ENCODE measurements around the gene PRDM1. TPM values are rescaled to one million over a fixed set of nuclear protein-coding genes. Genes with fewer than 3 reads are reported as not detected.
A peak's percentile ranks its signal among the peaks of the same experiment; 100 is the strongest.

Gene PRDM1
- total and polyA plus RNA-seq, 11 donors, result 0.36 to 10.8 (median 1.7) TPM

DNA sequence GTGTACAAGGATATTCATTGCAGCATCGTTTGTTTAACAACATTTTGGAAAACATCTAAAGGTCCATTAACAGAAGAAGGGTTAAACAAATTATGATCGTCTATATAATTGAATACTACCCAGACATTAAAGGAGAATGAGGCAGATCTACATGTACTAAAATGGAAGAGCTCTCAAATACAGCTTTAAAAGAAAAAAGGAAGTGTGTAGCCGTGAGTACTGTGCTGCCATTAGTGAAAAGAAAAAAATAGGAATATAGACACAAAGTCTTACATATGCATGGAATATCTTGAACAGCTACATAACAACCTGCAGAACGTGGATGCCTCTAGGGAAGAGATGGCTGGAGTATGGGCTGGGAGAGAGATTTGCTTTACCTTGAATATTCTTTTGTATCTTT is 37.9 kb downstream of the PRDM1 start:
- 74 to 79% (median 78%) methylated on average over 4 of the region's 4 CpGs for WGBS, 4 donors
- TF ChIP-seq POLR2A (IDR thresholded peaks at IDR 0.05), result no peak
- TF ChIP-seq, protein P1, sequence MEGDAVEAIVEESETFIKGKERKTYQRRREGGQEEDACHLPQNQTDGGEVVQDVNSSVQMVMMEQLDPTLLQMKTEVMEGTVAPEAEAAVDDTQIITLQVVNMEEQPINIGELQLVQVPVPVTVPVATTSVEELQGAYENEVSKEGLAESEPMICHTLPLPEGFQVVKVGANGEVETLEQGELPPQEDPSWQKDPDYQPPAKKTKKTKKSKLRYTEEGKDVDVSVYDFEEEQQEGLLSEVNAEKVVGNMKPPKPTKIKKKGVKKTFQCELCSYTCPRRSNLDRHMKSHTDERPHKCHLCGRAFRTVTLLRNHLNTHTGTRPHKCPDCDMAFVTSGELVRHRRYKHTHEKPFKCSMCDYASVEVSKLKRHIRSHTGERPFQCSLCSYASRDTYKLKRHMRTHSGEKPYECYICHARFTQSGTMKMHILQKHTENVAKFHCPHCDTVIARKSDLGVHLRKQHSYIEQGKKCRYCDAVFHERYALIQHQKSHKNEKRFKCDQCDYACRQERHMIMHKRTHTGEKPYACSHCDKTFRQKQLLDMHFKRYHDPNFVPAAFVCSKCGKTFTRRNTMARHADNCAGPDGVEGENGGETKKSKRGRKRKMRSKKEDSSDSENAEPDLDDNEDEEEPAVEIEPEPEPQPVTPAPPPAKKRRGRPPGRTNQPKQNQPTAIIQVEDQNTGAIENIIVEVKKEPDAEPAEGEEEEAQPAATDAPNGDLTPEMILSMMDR (IDR thresholded peaks at IDR 0.05), result no peak

DNA sequence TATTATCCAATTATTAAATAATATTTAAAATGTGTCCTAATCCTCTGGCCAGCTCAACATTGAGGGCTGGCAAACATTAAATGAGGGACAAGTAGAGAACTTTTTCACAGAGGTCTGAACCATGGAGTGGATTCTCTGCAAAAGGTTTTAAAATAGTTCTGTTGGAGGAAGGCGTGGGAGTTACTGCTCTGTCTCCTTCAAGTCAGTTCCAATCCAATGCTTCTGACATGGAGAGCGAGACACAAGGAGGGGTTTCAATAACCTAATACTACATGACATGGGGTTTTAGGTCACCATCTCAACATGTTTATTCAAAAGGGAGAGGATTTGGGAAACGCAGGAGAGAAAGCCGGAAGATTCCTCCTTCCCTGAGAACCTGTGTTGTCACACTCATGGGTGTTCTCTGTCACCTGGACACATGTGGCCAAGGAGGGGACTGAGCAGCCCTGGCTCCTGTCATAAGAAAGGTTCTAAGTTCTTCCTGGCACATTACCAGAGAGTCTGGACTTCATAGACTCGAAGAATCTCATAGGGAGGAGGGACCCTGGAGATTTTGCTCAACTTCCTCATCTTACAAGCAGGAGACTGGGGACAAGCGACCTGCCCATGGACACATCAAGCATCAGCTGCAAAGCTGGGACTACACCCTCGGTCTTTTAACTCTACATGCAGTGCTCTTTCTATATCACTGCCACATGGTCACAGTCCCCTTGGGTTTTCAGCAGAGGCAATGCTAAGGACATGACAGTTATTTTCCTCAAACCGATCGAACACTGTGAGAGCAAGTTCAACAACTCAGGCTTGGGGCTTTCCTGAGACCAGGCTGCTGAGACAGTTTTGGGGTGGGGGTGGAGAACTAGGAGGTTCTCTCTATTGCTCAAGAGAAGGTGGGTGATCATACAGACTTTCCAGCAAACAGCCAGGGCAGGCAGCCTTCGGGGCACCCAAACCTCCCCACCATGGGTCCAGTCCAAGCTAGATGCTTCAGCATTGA is 38.6 kb downstream of the PRDM1 start:
- no peak overlapping the region for H3K27ac ChIP-seq
- H3K27me3 ChIP-seq, result no peaks in the 10 kb centered on the region
- TF ChIP-seq POLR2A (IDR thresholded peaks at IDR 0.05), result no peak
- TF ChIP-seq, protein P1 (IDR thresholded peaks at IDR 0.05), result no peak
- H3K9me3 ChIP-seq, result no peaks in the 10 kb centered on the region
- no peak overlapping the region for H3K4me3 ChIP-seq
- H3K36me3 ChIP-seq, result no peaks in the 10 kb centered on the region
- no peak for DNase-seq
- intact Hi-C loops (cut with DNase I), result no loop called here
- 76 to 83% (median 81%) methylated on average over 9 to 10 of the region's 10 CpGs for WGBS, 4 donors
- ATAC-seq, result no peak
- H3K4me1 ChIP-seq, result peaks cover 0 to 24% (median 0%) of the 10 kb centered on the region in 12 donors

More for the DNA sequence above, 37.9 kb downstream of the PRDM1 start:
- no peak overlapping the region for H3K4me3 ChIP-seq
- peaks cover 0 to 27% (median 0%) of the 10 kb centered on the region in 12 donors for H3K4me1 ChIP-seq
- DNase-seq (no peak), ATAC-seq (no peak)
- intact Hi-C loops (cut with DNase I), result no loop called here
- H3K9me3 ChIP-seq, result no peaks in the 10 kb centered on the region
- H3K36me3 ChIP-seq, result no peaks in the 10 kb centered on the region
- no peaks in the 10 kb centered on the region for H3K27me3 ChIP-seq
- H3K27ac ChIP-seq, result no peak overlapping the region

DNA sequence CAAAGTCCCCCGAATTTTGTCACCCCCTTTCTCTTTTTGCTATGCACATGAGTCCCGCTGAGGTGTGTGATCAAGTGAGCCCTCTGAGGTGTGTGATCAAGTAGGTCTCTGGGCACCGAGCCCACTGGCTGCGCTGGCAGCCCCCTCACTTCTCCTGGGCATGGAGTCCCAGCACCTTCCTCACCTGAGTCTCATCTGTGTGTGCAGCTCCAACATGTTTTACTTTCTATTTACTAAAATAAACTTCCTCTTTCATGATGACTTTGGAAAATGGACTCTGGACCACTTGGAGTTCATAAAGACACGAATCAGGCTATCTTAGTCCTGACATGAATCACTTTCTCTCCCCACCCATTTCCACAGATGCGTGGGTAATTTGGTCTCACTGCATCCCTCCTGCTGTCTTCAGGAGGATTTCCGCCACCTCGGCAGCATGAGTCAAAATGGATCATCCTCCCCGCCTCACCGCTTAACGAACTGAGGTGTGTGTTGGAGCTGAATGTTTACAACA is 39.8 kb downstream of the PRDM1 start:
- Histone ChIP-seq H3K4me3 (peak overlapping the region in 1 of 12 donors; percentile 12), H3K9me3 (no peaks in the 10 kb centered on the region), H3K27ac (no peak overlapping the region), H3K4me1 (peaks cover 0 to 22% (median 0%) of the 10 kb centered on the region in 12 donors), H3K27me3 (no peaks in the 10 kb centered on the region), H3K36me3 (no peaks in the 10 kb centered on the region)
- DNase-seq (no peak), ATAC-seq (no peak)
- whole genome bisulfite sequencing, 4 donors, result 86 to 90% (median 88%) methylated on average over 11 of the region's 11 CpGs
- intact Hi-C loops (cut with DNase I), result no loop called here
- TF ChIP-seq, protein P1 (IDR thresholded peaks at IDR 0.05), result no peak
- TF ChIP-seq POLR2A (IDR thresholded peaks at IDR 0.05), result no peak

DNA sequence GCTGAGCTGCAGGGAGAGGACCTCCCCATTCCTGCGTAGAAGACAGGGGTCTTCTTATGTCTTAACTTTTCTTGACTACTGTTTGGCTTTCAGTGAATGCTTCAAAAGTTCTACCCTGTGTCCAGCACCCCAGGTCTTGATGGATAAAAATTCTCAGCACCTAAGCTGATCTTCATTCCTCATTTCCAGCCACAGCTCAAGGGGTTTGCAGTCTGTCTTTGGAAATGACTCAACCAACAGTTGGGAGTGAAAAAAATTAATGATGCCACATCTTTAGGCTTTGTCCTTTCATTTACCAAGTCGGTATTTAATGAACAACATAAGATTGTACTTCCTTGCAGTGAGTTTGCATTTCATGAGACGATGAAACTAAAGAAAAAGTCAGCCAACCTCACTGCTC is 40.3 kb downstream of the PRDM1 start:
- Histone ChIP-seq H3K27ac (no peak overlapping the region), H3K9me3 (no peaks in the 10 kb centered on the region), H3K27me3 (no peaks in the 10 kb centered on the region), H3K4me1 (peaks cover 0 to 22% (median 0%) of the 10 kb centered on the region in 12 donors), H3K4me3 (peak overlapping the region in 1 of 12 donors; percentile 12), H3K36me3 (no peaks in the 10 kb centered on the region)
- TF ChIP-seq POLR2A (IDR thresholded peaks at IDR 0.05), result no peak
- TF ChIP-seq, protein P1 (IDR thresholded peaks at IDR 0.05), result no peak
- WGBS, 4 donors, result 83 to 93% (median 87%) methylated on average over 3 of the region's 3 CpGs
- ATAC-seq, result no peak
- no peak for DNase-seq
- intact Hi-C loops (cut with DNase I), result no loop called here

All from heart left ventricle (tissue), 16 donors.